A673 (cell line): ENCODE data around the gene RGPD8. TPM values are rescaled to one million over a fixed set of nuclear protein-coding genes. Genes with fewer than 3 reads are reported as not detected.

Experiments
- BruUV-seq: library from RNA; stranded (reverse); fragments of 400-500 nt; replicated peaks from 2 replicates; lab custom pipeline; 2021; lab: Mats Ljungman, UMichigan
- CTCF ChIA-PET: fragments of 300-600 bp; sonication (Branson Sonifier 250); formaldehyde crosslinking; loops from one replicate; lab custom pipeline; 2022; ENCODE audit warnings: antibody characterized with exemption; lab: Charles Lee
- POLR2A ChIA-PET: fragments of 300-600 bp; sonication (Branson Sonifier 250); formaldehyde crosslinking; loops from one replicate; lab custom pipeline; 2022; ENCODE audit warnings: antibody characterized with exemption; ENCODE audit not compliant: low non-redundant PET; lab: Charles Lee
- DNase-seq: peaks from one replicate; pipeline ENCODE4 v3.0.0-alpha.2; 2015; ENCODE audit warnings: low spot score
- H3K27ac ChIP-seq: fragments of 200-600 bp; sonication (generic); 2 replicates; pipeline ENCODE4 v1.5.1; 2016; ENCODE audit warnings: mixed run types, low read depth, mild to moderate bottlenecking, mixed read lengths, antibody characterized with exemption, low read length; ENCODE audit not compliant: poor library complexity, severe bottlenecking
- H3K27me3 ChIP-seq: fragments of 200-600 bp; sonication (generic); replicated peaks from 2 replicates; pipeline ENCODE4 v1.6.1; 2017; ENCODE audit warnings: mixed run types, low read depth, mild to moderate bottlenecking, mixed read lengths, antibody characterized with exemption, low read length; ENCODE audit not compliant: insufficient read depth, poor library complexity
- H3K36me3 ChIP-seq: fragments of 200-600 bp; sonication (generic); 2 replicates; pipeline ENCODE4 v1.6.1; 2016; ENCODE audit warnings: mixed run types, mild to moderate bottlenecking, mixed read lengths, antibody characterized with exemption, low read length; ENCODE audit not compliant: insufficient read depth, poor library complexity, severe bottlenecking
- H3K4me1 ChIP-seq: fragments of 200-600 bp; sonication (generic); 2 replicates; pipeline ENCODE4 v1.6.1; 2017; ENCODE audit warnings: mixed run types, mild to moderate bottlenecking, mixed read lengths, antibody characterized with exemption, low read length; ENCODE audit not compliant: insufficient read depth, poor library complexity, severe bottlenecking
- H3K4me3 ChIP-seq: fragments of 200-600 bp; sonication (generic); 2 replicates; pipeline ENCODE4 v1.5.1; 2016; ENCODE audit warnings: low read depth, mixed run types, mild to moderate bottlenecking, mixed read lengths, low read length; ENCODE audit not compliant: poor library complexity, severe bottlenecking
- H3K9me3 ChIP-seq: fragments of 200-600 bp; sonication (generic); 2 replicates; pipeline ENCODE4 v1.6.1; 2016; ENCODE audit warnings: mixed run types, low read depth, mild to moderate bottlenecking, mixed read lengths, antibody characterized with exemption, low read length; ENCODE audit not compliant: poor library complexity, severe bottlenecking
- CTCF ChIP-seq: fragments of 300-800, 200-600 bp; sonication (generic); conservative IDR thresholded peaks from 2 replicates; pipeline ENCODE4 v1.5.1; 2017; ENCODE audit warnings: low read depth, mild to moderate bottlenecking, antibody characterized with exemption, low read length, moderate library complexity, mixed read lengths
- EZH2 ChIP-seq: fragments of 200-600 bp; sonication (generic); IDR thresholded peaks from 2 replicates; pipeline ENCODE4 v1.6.1; 2017; ENCODE audit warnings: borderline replicate concordance, low read depth, mild to moderate bottlenecking, mixed read lengths, antibody characterized with exemption, low read length; ENCODE audit not compliant: poor library complexity, severe bottlenecking
- intact Hi-C: fragments of 100-400 bp; cut with micrococcal nuclease; formaldehyde crosslinking; loops from one replicate; pipeline ENCODE4 v1.10.0; 2022; ENCODE audit not compliant: unreplicated experiment
- total RNA-seq: library from RNA; stranded (reverse); gene quantifications from 2 replicates; pipeline ENCODE4 v1.2.3, GENCODE V29; 2021

RGPD8 gene
- total RNA-seq, 1 experiment from 2014 or later = 19.9 TPM

GRCh38 chr2:112332123-112332696, 101.2 kb downstream of the RGPD8 start:
- TF ChIP-seq CTCF (no peak), EZH2 (no peak)
- POLR2A ChIA-PET = no interaction called here
- no peak for DNase-seq
- no TSS peak for BruUV-seq
- H3K27ac ChIP-seq = no peak overlapping the region
- H3K36me3 ChIP-seq = no peaks in the 10 kb centered on the region
- CTCF ChIA-PET = no interaction called here
- H3K9me3 ChIP-seq = no peaks in the 10 kb centered on the region
- no peaks in the 10 kb centered on the region for H3K27me3 ChIP-seq
- H3K4me1 ChIP-seq = no peaks in the 10 kb centered on the region
- H3K4me3 ChIP-seq = no peak overlapping the region
- intact Hi-C loops = no loop called here

GRCh38 chr2:112322919-112323318, 110.5 kb downstream of the RGPD8 start:
- POLR2A ChIA-PET = no interaction called here
- Histone ChIP-seq H3K4me1 (no peaks in the 10 kb centered on the region), H3K36me3 (no peaks in the 10 kb centered on the region), H3K4me3 (no peak overlapping the region), H3K27me3 (no peaks in the 10 kb centered on the region), H3K9me3 (no peaks in the 10 kb centered on the region), H3K27ac (no peak overlapping the region)
- DNase-seq = no peak
- CTCF ChIA-PET = no interaction called here
- intact Hi-C loops = no loop called here
- no TSS peak for BruUV-seq
- TF ChIP-seq CTCF = no peak
- no peak for TF ChIP-seq EZH2

GRCh38 chr2:112321375-112322320, 111.8 kb downstream of the RGPD8 start:
- Histone ChIP-seq H3K4me1 (no peaks in the 10 kb centered on the region), H3K27me3 (no peaks in the 10 kb centered on the region), H3K36me3 (no peaks in the 10 kb centered on the region), H3K27ac (no peak overlapping the region), H3K9me3 (no peaks in the 10 kb centered on the region), H3K4me3 (no peak overlapping the region)
- CTCF ChIA-PET = no interaction called here
- POLR2A ChIA-PET = interaction anchor here (0.6 kb wide), 1 partner anchor 17 kb away, joined by 4 read pairs; no protein-coding TSS in a partner anchor
- BruUV-seq = no TSS peak
- intact Hi-C loops = no loop called here
- no peak for TF ChIP-seq EZH2
- TF ChIP-seq CTCF = no peak
- no peak for DNase-seq

Other genes starting within 250 kb of the RGPD8 start
- gene ZC3H8, start 178.6 kb downstream of the RGPD8 start, total RNA-seq = 19.7 and 23.2 TPM in 2 replicates
- 7.6 and 14.0 TPM in 2 replicates for gene ZC3H6, start 158.0 kb downstream of the RGPD8 start, total RNA-seq
- gene TTL, start 48.5 kb upstream of the RGPD8 start, total RNA-seq = 119 and 146 TPM in 2 replicates
- gene POLR1B, start 108.8 kb upstream of the RGPD8 start, total RNA-seq = 53.9 and 70.0 TPM in 2 replicates
- 37.1 and 41.4 TPM in 2 replicates for gene CHCHD5, start 151.0 kb upstream of the RGPD8 start, total RNA-seq
- gene SLC20A1, start 212.3 kb upstream of the RGPD8 start, total RNA-seq = 120 and 148 TPM in 2 replicates